Neural progenitor cell (in vitro differentiated cells): ENCODE results near the gene RARRES1. TPM values are rescaled to one million over a fixed set of nuclear protein-coding genes. Genes with fewer than 3 reads are reported as not detected.

Experiments used
- DNase-seq: peaks from one replicate; pipeline ENCODE4 v3.0.0-alpha.2; 2016; ENCODE audit warnings: low spot score
- H2AFZ ChIP-seq: fragments of 200-600 bp; sonication (generic); replicated peaks from 2 replicates; pipeline ENCODE4 v1.6.1; 2016; ENCODE audit warnings: antibody characterized with exemption
- H3F3A ChIP-seq: fragments of 200-600 bp; sonication (generic); 2 replicates; pipeline ENCODE4 v1.6.1; 2016; ENCODE audit warnings: antibody characterized with exemption, low read depth
- H3K27ac ChIP-seq: fragments of 200-600 bp; sonication (generic); 2 replicates; pipeline ENCODE4 v1.5.1; 2016; ENCODE audit warnings: mild to moderate bottlenecking
- H3K27me3 ChIP-seq: fragments of 200-600 bp; sonication (generic); 2 replicates; pipeline ENCODE4 v1.6.1; 2016; ENCODE audit warnings: mild to moderate bottlenecking, moderate library complexity
- H3K36me3 ChIP-seq: fragments of 200-600 bp; sonication (generic); 2 replicates; pipeline ENCODE4 v1.5.1; 2016
- H3K4me1 ChIP-seq: fragments of 200-600 bp; sonication (generic); 2 replicates; pipeline ENCODE4 v1.6.1; 2016; ENCODE audit warnings: mixed run types
- H3K4me2 ChIP-seq: fragments of 200-600 bp; sonication (generic); 2 replicates; pipeline ENCODE4 v1.6.1; 2016
- H3K4me3 ChIP-seq: fragments of 200-600 bp; sonication (generic); 2 replicates; pipeline ENCODE4 v1.5.1; 2016
- H3K79me2 ChIP-seq: fragments of 200-600 bp; sonication (generic); 2 replicates; pipeline ENCODE4 v1.6.1; 2016; ENCODE audit warnings: low read depth
- H3K9ac ChIP-seq: fragments of 200-600 bp; sonication (generic); 2 replicates; pipeline ENCODE4 v1.6.1; 2016
- H3K9me3 ChIP-seq: fragments of 200-600 bp; sonication (generic); 2 replicates; pipeline ENCODE4 v1.5.1; 2016; ENCODE audit warnings: low read depth
- H4K20me1 ChIP-seq: fragments of 200-600 bp; sonication (generic); 2 replicates; pipeline ENCODE4 v1.6.1; 2016; ENCODE audit warnings: low read depth
- H3K27ac Mint-ChIP-seq: 3 replicates; pipeline ENCODE4 v1.8.0; 2021; ENCODE audit warnings: mixed read lengths
- H3K27me3 Mint-ChIP-seq: 2 replicates; pipeline ENCODE4 v1.8.0; 2022; ENCODE audit warnings: low read depth, mild to moderate bottlenecking, inconsistent platforms, moderate library complexity, mixed read lengths; ENCODE audit not compliant: insufficient read depth
- H3K36me3 Mint-ChIP-seq: 3 replicates; pipeline ENCODE4 v1.8.0; 2021; ENCODE audit warnings: mixed read lengths
- H3K4me1 Mint-ChIP-seq: 3 replicates; pipeline ENCODE4 v1.8.0; 2021; ENCODE audit warnings: mixed read lengths
- H3K4me3 Mint-ChIP-seq: 3 replicates; pipeline ENCODE4 v1.8.0; 2021; ENCODE audit warnings: mild to moderate bottlenecking, moderate library complexity, mixed read lengths
- H3K9me3 Mint-ChIP-seq: 3 replicates; pipeline ENCODE4 v1.8.0; 2020; ENCODE audit warnings: mixed read lengths
- CTCF ChIP-seq: fragments of 200-600 bp; sonication (generic); IDR thresholded peaks from 2 replicates; pipeline ENCODE4 v1.5.1; 2017; ENCODE audit warnings: antibody characterized with exemption, mild to moderate bottlenecking
- EZH2 ChIP-seq: fragments of 200-600 bp; sonication (generic); IDR thresholded peaks from 2 replicates; pipeline ENCODE4 v1.6.1; 2017; ENCODE audit warnings: antibody characterized with exemption, mild to moderate bottlenecking, moderate library complexity
- EZH2phosphoT487 ChIP-seq: fragments of 200-600 bp; sonication (generic); IDR thresholded peaks from 2 replicates; pipeline ENCODE4 v1.6.1; 2017; ENCODE audit warnings: antibody characterized with exemption
- total RNA-seq: library from RNA; depleted of rRNA; stranded (reverse); fragments of >200 nt; gene quantifications from 2 replicates; pipeline ENCODE4 v1.2.3, GENCODE V29; 2015; ENCODE audit warnings: low replicate concordance

RARRES1 gene
- total RNA-seq, 1 donor from 2014 or later, result 0.21 TPM

- Mint-ChIP-seq H3K4me3 (no peak overlapping the region), H3K9me3 (no peaks in the 10 kb centered on the region), H3K27me3 (no peaks in the 10 kb centered on the region), H3K36me3 (peaks cover 3% of the 10 kb centered on the region), H3K27ac (no peak overlapping the region), H3K4me1 (no peaks in the 10 kb centered on the region)
- H2AFZ ChIP-seq, result no peak overlapping the region
- no peaks in the 10 kb centered on the region for H3K27me3 ChIP-seq
- H3K4me1 ChIP-seq, result no peaks in the 10 kb centered on the region
- no peak overlapping the region for H3K9ac ChIP-seq
- H4K20me1 ChIP-seq, result no peaks in the 10 kb centered on the region
- DNase-seq, result no peak
- no peaks in the 10 kb centered on the region for H3K9me3 ChIP-seq
- H3K36me3 ChIP-seq, result no peaks in the 10 kb centered on the region
- no peak for TF ChIP-seq EZH2
- no peak for TF ChIP-seq CTCF
- TF ChIP-seq EZH2phosphoT487, result no peak
- no peaks in the 10 kb centered on the region for H3K79me2 ChIP-seq
- H3K4me3 ChIP-seq, result no peak overlapping the region
- no peaks in the 10 kb centered on the region for H3F3A ChIP-seq
- no peak overlapping the region for H3K27ac ChIP-seq
- no peak overlapping the region for H3K4me2 ChIP-seq
Measured at GRCh38 chr3:158747417-158747816, 15.2 kb upstream of the RARRES1 start.

- Mint-ChIP-seq H3K27me3 (no peaks in the 10 kb centered on the region), H3K27ac (no peak overlapping the region), H3K4me1 (peaks cover 2% of the 10 kb centered on the region), H3K36me3 (peaks cover 3% of the 10 kb centered on the region), H3K9me3 (no peaks in the 10 kb centered on the region), H3K4me3 (no peak overlapping the region)
- H3K27me3 ChIP-seq, result no peaks in the 10 kb centered on the region
- DNase-seq, result no peak
- H3K79me2 ChIP-seq, result no peaks in the 10 kb centered on the region
- H3K4me1 ChIP-seq, result no peaks in the 10 kb centered on the region
- no peak overlapping the region for H3K4me2 ChIP-seq
- no peaks in the 10 kb centered on the region for H3K9me3 ChIP-seq
- no peak overlapping the region for H3K4me3 ChIP-seq
- no peak for TF ChIP-seq CTCF
- no peak for TF ChIP-seq EZH2
- no peak for TF ChIP-seq EZH2phosphoT487
- no peak overlapping the region for H3K9ac ChIP-seq
- no peak overlapping the region for H2AFZ ChIP-seq
- no peaks in the 10 kb centered on the region for H3F3A ChIP-seq
- H4K20me1 ChIP-seq, result no peaks in the 10 kb centered on the region
- no peak overlapping the region for H3K27ac ChIP-seq
- no peaks in the 10 kb centered on the region for H3K36me3 ChIP-seq
Measured at GRCh38 chr3:158745551-158745950, 13.3 kb upstream of the RARRES1 start.

GRCh38 chr3:158744567-158745288 lies 12.5 kb upstream of the RARRES1 start:
- no peak overlapping the region for H2AFZ ChIP-seq
- Mint-ChIP-seq H3K36me3 (peaks cover 3% of the 10 kb centered on the region), H3K27ac (no peak overlapping the region), H3K9me3 (no peaks in the 10 kb centered on the region), H3K4me1 (peaks cover 2% of the 10 kb centered on the region), H3K27me3 (no peaks in the 10 kb centered on the region), H3K4me3 (no peak overlapping the region)
- H4K20me1 ChIP-seq, result no peaks in the 10 kb centered on the region
- TF ChIP-seq EZH2 (no peak), CTCF (no peak), EZH2phosphoT487 (no peak)
- no peaks in the 10 kb centered on the region for H3K9me3 ChIP-seq
- H3K9ac ChIP-seq, result no peak overlapping the region
- H3K27me3 ChIP-seq, result no peaks in the 10 kb centered on the region
- H3K79me2 ChIP-seq, result no peaks in the 10 kb centered on the region
- no peaks in the 10 kb centered on the region for H3K36me3 ChIP-seq
- no peak overlapping the region for H3K27ac ChIP-seq
- no peaks in the 10 kb centered on the region for H3K4me1 ChIP-seq
- no peak for DNase-seq
- no peak overlapping the region for H3K4me3 ChIP-seq
- no peak overlapping the region for H3K4me2 ChIP-seq
- no peaks in the 10 kb centered on the region for H3F3A ChIP-seq
